Osteocyte (in vitro differentiated cells): ENCODE results near the gene RCAN3. TPM values are rescaled to one million over a fixed set of nuclear protein-coding genes. Genes with fewer than 3 reads are reported as not detected.

Experiments used
- DNase-seq: peaks from one replicate; pipeline ENCODE4 v3.0.0; 2021; ENCODE audit warnings: mixed read lengths; ENCODE audit not compliant: unreplicated experiment; ENCODE audit errors: extremely low spot score
- H3K27ac Mint-ChIP-seq: one replicate; pipeline ENCODE4 v1.8.0; 2021; ENCODE audit warnings: mild to moderate bottlenecking, mixed read lengths; ENCODE audit not compliant: unreplicated experiment
- H3K27me3 Mint-ChIP-seq: one replicate; pipeline ENCODE4 v1.8.0; 2021; ENCODE audit warnings: mixed read lengths; ENCODE audit not compliant: unreplicated experiment
- H3K36me3 Mint-ChIP-seq: one replicate; pipeline ENCODE4 v1.8.0; 2021; ENCODE audit warnings: mixed read lengths; ENCODE audit not compliant: unreplicated experiment
- H3K4me1 Mint-ChIP-seq: one replicate; pipeline ENCODE4 v1.8.0; 2021; ENCODE audit warnings: mixed read lengths; ENCODE audit not compliant: unreplicated experiment
- H3K4me3 Mint-ChIP-seq: one replicate; pipeline ENCODE4 v1.8.0; 2021; ENCODE audit warnings: mild to moderate bottlenecking, moderate library complexity, mixed read lengths; ENCODE audit not compliant: unreplicated experiment
- H3K9me3 Mint-ChIP-seq: one replicate; pipeline ENCODE4 v1.8.0; 2021; ENCODE audit warnings: mixed read lengths; ENCODE audit not compliant: unreplicated experiment
- total RNA-seq: library from RNA; stranded (reverse); gene quantifications from 2 replicates; pipeline ENCODE4 v1.2.1, GENCODE V29; 2021
- TF ChIP-seq, protein P1 (sequence below): fragments of 200-600 bp; sonication (generic); IDR thresholded peaks from 2 replicates; pipeline ENCODE4 v1.5.0; 2021; ENCODE audit warnings: antibody characterized with exemption, mild to moderate bottlenecking, moderate library complexity

Gene RCAN3
- total RNA-seq, 1 donor from 2014 or later, result 9.8 TPM

DNA sequence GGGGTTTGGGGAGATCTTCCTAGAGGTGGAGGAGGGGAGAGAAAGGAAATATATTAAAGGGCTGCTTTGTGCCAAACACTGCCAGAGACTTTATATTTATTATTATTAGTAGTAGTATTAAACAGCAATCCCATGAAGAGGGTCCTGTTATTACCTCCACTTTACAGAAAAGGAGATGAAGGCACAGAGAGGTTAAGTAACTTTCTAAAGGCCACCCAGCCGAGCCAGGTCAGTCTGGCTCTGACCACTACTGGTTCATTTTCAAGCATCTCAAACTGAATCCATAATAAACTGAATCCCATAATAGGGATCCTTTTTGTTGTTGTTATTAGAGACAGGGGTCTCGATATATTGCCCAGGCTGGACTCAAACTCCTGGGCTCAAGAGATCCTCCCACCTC, 65.8 kb downstream of the RCAN3 start:
- Mint-ChIP-seq H3K4me1 (peaks cover 19% of the 10 kb centered on the region), H3K27me3 (no peaks in the 10 kb centered on the region), H3K36me3 (no peaks in the 10 kb centered on the region), H3K9me3 (no peaks in the 10 kb centered on the region), H3K4me3 (no peak overlapping the region), H3K27ac (peak overlapping the region; percentile 52)
- TF ChIP-seq, protein P1, sequence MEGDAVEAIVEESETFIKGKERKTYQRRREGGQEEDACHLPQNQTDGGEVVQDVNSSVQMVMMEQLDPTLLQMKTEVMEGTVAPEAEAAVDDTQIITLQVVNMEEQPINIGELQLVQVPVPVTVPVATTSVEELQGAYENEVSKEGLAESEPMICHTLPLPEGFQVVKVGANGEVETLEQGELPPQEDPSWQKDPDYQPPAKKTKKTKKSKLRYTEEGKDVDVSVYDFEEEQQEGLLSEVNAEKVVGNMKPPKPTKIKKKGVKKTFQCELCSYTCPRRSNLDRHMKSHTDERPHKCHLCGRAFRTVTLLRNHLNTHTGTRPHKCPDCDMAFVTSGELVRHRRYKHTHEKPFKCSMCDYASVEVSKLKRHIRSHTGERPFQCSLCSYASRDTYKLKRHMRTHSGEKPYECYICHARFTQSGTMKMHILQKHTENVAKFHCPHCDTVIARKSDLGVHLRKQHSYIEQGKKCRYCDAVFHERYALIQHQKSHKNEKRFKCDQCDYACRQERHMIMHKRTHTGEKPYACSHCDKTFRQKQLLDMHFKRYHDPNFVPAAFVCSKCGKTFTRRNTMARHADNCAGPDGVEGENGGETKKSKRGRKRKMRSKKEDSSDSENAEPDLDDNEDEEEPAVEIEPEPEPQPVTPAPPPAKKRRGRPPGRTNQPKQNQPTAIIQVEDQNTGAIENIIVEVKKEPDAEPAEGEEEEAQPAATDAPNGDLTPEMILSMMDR, result no peak
- DNase-seq, result no peak

DNA sequence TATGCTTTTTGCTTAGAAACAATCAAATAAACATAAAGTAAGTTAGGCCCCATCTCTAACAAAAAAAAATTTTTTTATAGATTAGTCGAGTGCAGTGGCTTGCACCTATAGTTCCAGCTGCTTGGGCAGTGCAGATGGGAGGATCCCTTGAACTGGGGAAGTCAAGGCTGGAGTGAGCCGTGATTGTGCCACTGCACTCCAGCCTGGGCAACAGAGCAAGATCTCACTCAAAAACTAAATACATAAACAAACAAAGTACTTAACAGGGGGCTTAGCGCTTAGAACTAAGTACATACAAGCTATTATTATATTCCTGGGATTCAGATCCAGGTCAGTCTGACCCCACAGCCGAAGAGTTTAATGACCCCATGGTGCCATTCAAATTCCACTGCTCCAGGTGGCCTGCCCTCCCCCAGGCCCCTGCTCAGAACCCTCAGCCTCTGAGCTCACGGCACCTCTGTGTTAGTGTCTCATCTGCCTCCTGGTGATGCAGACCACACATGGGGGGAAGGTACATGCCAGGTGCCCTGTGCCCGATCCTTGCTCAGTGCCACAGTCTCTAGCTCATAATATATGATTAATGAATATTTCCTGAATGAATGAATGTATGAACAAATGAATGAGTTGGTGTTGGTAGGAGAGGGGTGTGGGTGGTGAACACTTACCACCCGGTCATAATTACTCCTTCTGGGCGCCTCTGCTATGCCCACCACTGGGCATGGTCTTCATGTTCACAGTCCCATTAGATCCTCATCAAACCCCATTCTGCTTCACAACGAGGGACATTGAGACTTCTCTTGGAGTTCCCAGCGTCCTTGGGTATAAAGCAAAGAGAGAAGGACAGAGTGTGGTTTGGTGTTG, 67.9 kb downstream of the RCAN3 start:
- Mint-ChIP-seq H3K27me3 (no peaks in the 10 kb centered on the region), H3K9me3 (no peaks in the 10 kb centered on the region), H3K4me3 (no peak overlapping the region), H3K4me1 (peaks cover 19% of the 10 kb centered on the region), H3K27ac (no peak overlapping the region), H3K36me3 (no peaks in the 10 kb centered on the region)
- TF ChIP-seq, protein P1, result no peak
- DNase-seq, result no peak

DNA sequence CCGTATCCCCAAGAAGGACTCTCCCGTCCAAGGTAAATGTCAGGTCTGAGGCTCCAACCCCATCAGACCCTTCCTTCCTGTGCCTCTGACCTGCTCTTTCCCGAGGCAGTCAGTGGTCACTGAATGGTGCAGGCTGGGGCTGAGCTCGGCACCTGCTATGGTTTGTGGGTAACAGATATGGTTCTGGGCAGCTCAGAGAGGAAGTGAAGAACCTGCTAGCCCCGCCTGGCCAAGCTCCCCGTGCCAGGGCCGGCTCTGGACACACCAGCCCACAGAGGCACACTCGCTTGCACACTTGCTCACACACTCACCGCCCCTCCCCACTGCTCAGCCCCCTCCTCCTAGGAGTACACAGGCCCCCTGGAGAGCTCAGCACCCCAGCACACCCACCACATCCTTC, 69.7 kb downstream of the RCAN3 start:
- Mint-ChIP-seq H3K36me3 (no peaks in the 10 kb centered on the region), H3K27me3 (no peaks in the 10 kb centered on the region), H3K4me1 (peaks cover 18% of the 10 kb centered on the region), H3K9me3 (no peaks in the 10 kb centered on the region), H3K27ac (no peak overlapping the region), H3K4me3 (no peak overlapping the region)
- DNase-seq, result no peak
- TF ChIP-seq, protein P1, result no peak

DNA sequence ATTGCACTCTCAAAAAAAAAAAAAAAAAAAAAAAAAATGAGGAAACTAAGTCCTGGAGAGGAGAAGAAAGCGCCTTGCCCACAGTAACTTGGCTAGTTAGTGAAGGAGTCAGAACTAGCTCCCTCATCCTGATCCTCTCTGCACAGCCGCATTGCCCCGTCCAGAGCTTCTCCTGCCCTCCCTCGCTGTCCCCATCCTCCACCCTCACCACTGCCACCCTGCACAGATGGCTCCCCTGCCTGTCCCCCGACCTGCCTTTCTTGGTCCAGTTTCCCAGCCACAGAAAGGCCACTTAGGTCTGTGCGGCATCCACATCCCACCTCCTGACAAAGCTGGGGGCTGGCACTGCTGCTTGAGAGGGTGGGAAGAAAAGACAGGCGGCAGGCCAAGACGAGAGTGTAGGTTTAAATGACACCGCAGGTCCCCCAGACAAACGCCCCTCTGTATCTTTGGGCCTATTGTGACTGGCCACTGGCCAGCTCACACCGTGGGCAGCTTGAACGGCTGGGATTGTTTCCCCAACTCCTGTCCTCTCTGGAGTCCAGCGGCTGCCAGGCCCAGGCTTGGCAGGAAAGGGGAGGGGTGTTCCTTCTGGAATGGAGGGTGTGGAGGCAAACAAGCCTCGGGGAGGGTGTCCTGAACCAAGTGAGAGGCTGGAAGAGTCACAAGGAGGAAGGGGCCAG, 73.4 kb downstream of the RCAN3 start:
- TF ChIP-seq, protein P1, result no peak
- H3K9me3 Mint-ChIP-seq, result peaks cover 6% of the 10 kb centered on the region
- H3K27ac Mint-ChIP-seq, result peak overlapping the region; percentile 47
- H3K36me3 Mint-ChIP-seq, result no peaks in the 10 kb centered on the region
- H3K4me3 Mint-ChIP-seq, result no peak overlapping the region
- H3K4me1 Mint-ChIP-seq, result peaks cover 8% of the 10 kb centered on the region
- no peak for DNase-seq
- H3K27me3 Mint-ChIP-seq, result no peaks in the 10 kb centered on the region

DNA sequence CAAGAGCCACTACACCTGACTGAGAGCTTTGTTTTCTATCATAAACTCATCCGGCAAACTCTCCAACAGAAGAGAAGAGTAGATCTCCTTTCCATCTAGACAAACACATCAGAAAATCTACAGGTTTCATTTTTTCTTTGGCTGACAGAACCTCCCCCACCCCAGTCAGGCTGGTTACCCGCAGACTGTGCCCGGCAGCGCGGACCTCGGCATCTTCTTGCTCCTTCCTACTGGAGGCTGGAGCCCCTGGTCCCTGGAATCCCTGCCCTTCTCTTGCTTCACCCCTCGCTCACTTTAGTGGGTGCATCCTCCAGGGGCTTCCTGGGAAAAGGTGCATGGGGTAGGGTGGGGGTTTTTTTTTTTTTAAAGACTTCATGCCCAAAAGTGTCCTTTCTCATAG, 76.2 kb downstream of the RCAN3 start:
- no peak overlapping the region for H3K27ac Mint-ChIP-seq
- H3K36me3 Mint-ChIP-seq, result no peaks in the 10 kb centered on the region
- no peaks in the 10 kb centered on the region for H3K27me3 Mint-ChIP-seq
- no peak overlapping the region for H3K4me3 Mint-ChIP-seq
- H3K4me1 Mint-ChIP-seq, result peaks cover 8% of the 10 kb centered on the region
- peaks cover 10% of the 10 kb centered on the region for H3K9me3 Mint-ChIP-seq
- no peak for DNase-seq
- TF ChIP-seq, protein P1, result no peak
